ENCODE results near the gene GFRA3.
A peak's percentile ranks its signal among the peaks of the same experiment; 100 is the strongest.
"Not testable (repeated sequence)": the region's sequence is repeated elsewhere in the genome, so short reads cannot be mapped to it uniquely, and the experiment has no call there.

Gene GFRA3

GRCh38 chr5:138274189-138274853 lies at the start of gene GFRA3:
Gene GFRA3 (minus strand): TSS chr5:138274621. CDS start chr5:138274424, 197 bp downstream.
- no peak for DNase-seq (ENCODE audit: low spot score)

GRCh38 chr5:138318211-138318610 lies 43.8 kb upstream of the GFRA3 start:
- not testable (repeated sequence) for DNase-seq (ENCODE audit: low spot score)

- no peak for DNase-seq (ENCODE audit: low spot score)
Observed at GRCh38 chr5:138316355-138316754, 41.9 kb upstream of the GFRA3 start.

DNA sequence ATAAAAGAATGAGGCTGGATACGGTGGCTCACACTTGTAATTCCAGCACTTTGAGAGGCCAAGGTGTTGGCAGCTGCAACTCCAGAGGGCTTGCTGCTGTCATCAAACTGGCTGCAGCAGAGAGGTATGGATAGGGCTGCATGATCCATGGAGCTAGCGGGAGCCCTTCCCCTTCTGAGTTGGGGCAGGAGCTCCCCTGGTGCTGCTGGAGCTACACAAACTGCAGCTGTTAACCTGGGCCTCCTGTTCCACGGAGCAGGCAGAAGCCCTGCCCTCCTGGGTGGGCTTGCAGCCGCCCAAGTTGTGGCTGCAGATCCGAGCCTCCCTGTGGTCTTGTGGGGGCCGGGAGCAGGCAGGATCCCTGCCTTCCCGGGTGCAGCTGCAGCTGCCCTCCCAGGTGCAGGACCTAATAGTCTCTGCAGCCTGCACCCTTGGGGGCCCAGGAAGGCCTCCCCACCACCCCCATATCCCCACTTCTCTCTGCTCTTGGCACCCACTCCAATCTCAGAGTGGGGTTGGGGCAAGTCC lies 41.4 kb upstream of the GFRA3 start:
- no peak for DNase-seq (ENCODE audit: low spot score)

- DNase-seq (ENCODE audit: low spot score) = no peak
Observed at GRCh38 chr5:138305797-138306196, 31.4 kb upstream of the GFRA3 start.

- no peak for DNase-seq (ENCODE audit: low spot score)
Observed at GRCh38 chr5:138303372-138303771, 29.0 kb upstream of the GFRA3 start.

DNA sequence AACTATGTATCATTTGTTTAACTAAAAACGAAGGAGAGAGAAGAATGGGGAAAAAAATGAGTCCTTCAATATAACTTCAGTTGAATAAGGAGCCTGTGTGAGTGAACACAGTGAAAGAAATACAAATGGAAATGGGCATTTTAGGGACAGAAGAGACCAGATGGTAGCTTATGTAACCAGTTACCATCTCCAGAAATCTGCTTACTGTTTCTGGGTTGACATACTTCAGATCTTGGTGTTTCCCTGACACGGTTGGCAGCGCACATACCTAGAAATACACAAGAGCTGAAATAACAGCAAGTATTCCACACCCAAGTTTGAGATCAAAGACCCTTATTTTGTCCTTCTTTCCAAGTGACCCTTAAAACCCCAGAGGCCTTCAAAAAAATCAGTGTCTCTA lies 14.9 kb upstream of the GFRA3 start:
- no peak for DNase-seq (ENCODE audit: low spot score)

DNA sequence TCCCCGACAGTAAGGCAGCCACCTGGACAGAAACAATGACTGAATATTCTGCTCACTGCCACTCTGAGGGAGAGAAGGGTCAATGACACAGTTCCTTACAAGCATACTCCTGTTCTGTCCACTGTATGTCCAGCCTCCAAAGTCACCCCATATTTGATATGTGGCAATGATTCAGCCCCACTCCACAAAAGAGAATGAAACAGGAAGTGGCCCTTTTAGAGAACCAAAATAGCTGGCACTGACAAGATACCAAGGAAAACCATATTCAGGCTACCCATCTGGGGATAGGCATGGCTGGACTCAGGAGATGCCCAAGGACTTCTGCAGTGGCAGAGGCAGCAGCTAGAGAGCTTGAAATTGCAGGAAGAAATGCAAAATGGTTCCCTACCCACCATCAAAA lies 12.8 kb upstream of the GFRA3 start:
- no peak for DNase-seq (ENCODE audit: low spot score)

- DNase-seq (ENCODE audit: low spot score) = peak; percentile 57
Observed at GRCh38 chr5:138282920-138283742, 8.7 kb upstream of the GFRA3 start.

DNA sequence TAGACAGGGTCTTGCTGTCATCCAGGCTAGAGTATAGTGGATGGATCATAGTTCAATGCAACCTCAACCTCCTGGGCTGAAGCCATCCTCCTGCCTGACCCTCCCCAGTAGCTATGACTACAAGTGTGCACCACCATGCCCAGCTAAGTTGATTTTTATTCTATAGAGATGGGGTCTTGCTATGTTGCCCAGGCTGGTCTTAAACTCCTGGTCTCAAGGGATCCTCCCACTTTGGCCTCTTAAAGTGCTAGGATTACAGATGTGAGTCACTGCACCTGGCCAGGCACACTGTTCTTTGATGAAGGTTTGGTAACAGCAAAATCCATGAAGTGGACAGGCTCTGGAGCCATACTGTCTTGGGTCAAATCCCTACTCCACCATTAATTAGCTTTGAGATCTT lies 6.5 kb upstream of the GFRA3 start:
- no peak for DNase-seq (ENCODE audit: low spot score)

DNA sequence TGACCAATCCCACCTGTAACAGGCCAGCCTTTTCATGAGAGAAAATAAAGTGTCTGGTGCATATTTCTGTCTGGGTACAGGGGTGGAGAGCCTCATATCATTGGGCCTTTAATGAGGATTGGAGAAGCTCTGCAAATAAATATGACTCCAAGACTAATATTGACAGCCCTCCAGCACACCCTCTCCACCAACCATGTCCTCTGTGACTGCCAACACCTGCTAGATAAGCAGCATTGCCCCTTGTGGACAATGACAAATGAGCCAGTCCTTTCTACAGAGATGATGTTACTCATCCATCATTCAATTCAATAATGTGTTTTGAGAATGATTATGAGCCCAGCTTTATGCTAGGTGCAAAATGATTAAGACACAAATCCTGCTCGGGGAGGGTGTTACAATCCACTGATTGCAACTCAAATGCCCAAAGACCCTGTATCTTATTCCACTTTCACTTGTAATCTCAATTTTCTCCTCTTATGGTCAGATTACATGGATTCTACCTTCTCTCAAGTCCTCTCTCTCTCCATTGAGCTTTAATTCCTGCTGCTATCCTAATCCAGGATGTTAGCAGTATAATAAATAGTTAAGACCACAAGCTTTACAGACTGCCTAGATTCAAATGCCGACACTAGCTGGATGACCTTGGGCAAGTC lies 2.1 kb upstream of the GFRA3 start:
- peak; percentile 44 for DNase-seq (ENCODE audit: low spot score)

GRCh38 chr5:138275895-138276294 lies 1.5 kb upstream of the GFRA3 start:
- DNase-seq (ENCODE audit: low spot score) = no peak

- no peak for DNase-seq (ENCODE audit: low spot score)
Observed at GRCh38 chr5:138275379-138275782, 960 bp upstream of the GFRA3 start.

GRCh38 chr5:138273834-138274188 lies 610 bp downstream of the GFRA3 start:
- DNase-seq (ENCODE audit: low spot score) = no peak

DNA sequence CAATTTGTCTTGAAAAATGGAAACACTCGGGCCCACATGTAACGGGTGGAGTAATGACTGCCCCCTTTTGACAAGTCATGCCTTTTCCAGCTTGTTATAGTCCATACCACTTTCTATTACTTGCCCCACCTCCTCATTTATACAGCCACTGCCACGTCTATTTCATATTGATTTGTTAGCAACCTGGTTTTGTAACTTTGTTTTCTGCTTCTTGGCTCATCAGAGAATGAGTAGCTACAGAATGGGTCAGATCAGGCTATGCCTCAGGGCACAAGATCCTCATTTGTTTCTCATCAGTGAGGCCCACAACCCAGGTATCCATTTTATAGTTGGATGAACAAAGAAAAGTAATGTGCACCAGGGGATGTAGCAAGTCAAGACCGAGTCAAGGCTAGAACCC lies 1.7 kb downstream of the GFRA3 start:
- DNase-seq (ENCODE audit: low spot score) = no peak

- DNase-seq (ENCODE audit: low spot score) = peak; percentile 57
Observed at GRCh38 chr5:138271281-138271680, 3.1 kb downstream of the GFRA3 start.

DNA sequence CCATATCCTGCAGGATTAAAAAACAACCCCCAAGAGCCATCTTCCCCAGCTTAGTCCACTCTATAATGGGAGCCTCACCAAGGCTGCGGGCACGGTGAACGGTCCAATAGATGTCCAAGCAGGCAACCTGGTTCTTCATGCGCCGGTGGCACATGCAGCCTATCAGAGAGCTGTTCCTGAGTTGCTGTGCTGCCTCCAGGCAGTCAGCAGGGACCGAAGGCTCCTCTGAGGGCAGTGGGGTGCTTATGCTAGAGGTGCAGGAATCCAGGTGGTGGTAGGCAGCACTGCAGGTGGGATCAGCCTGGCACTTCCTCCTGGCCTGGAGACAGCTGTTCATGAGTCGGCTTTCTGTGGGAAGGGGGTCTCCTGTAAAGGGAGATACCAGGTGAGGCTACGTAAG lies 10.2 kb downstream of the GFRA3 start:
- no peak for DNase-seq (ENCODE audit: low spot score)

DNA sequence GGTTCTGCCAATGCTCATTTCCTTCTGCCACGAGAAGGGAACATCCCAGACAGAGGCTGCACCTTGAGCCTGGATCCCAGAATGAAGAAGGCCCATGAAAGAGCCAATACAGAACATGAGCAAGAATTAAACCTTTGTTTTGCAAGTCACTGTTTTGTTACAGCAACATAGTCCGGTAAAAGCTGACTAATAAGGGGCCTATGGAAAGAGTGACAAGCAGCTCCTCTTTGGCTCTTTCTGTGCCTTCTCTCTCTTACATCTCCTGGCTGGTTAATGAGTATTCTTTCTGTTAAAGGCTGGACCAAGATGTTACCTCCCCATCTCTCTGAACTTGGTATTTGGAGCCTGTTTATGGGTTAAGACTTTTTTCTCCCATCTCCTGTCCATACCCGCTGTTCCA lies 10.8 kb downstream of the GFRA3 start:
- no peak for DNase-seq (ENCODE audit: low spot score)

- DNase-seq (ENCODE audit: low spot score) = no peak
Observed at GRCh38 chr5:138258704-138259292, 15.6 kb downstream of the GFRA3 start.

DNA sequence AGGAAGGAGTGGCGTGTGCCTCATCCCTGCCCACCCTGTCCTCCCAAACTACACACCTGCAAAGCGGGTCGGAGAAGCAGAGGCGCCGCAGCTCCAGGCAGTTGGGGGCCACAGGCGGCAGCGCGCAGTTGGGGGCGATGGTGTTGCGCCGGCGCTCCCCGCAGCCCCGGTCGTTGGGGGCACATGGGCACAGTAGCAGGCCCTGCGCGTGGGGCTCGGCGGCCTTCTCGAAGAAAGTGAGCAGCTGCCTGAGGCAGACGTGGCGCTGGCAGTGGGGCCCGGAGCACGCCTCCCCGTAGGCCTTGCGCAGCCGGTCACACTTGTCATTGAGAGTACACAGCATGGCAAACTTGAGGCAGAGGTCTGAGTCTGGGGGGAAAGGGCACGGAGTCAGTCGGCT lies 16.8 kb downstream of the GFRA3 start:
- no peak for DNase-seq (ENCODE audit: low spot score)

DNA sequence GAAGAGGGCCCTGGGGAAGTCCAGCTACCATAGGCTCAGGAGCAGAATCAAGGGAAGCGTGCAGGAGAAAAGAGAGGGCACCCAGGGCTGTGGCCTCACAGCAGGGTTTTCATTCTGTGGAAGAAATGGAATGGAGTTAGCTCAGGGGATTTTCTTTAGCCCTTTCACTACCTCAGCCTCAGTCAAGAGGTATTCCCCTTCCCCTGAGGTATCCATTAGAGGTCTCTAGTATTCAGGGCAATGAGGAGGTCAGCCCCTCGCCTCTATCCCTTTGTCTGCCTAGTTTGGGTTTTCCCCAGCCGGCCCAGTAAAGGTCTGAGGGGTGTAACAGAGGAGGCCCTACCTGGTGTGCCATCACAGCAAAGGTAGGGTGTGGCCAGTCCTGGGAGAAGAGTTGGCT lies 21.5 kb downstream of the GFRA3 start:
- DNase-seq (ENCODE audit: low spot score) = no peak

- DNase-seq (ENCODE audit: low spot score) = not testable (repeated sequence)
Observed at GRCh38 chr5:138247800-138248199, 26.6 kb downstream of the GFRA3 start.

GRCh38 chr5:138246822-138247221 lies 27.6 kb downstream of the GFRA3 start:
- DNase-seq (ENCODE audit: low spot score) = no peak
